Fibroblast of lung (primary cell): ENCODE measurements around the gene SST. TPM values are rescaled to one million over a fixed set of nuclear protein-coding genes. Genes with fewer than 3 reads are reported as not detected.

Source experiments
- DNase-seq, 2 donors: peaks; one replicate each; pipeline versions ENCODE4 v3.0.0 to v3.0.0-alpha.2; 2010; ENCODE audit warnings: low read depth in 2 of 2
- H2AFZ ChIP-seq: 2 replicates; pipeline ENCODE4 v1.5.1; 2012; ENCODE audit warnings: low read length, control low read depth, inconsistent platforms
- H3K27ac ChIP-seq: 2 replicates; pipeline ENCODE4 v1.5.1; 2011; ENCODE audit warnings: low read length, control low read depth; ENCODE audit not compliant: insufficient read depth
- H3K27me3 ChIP-seq: 2 replicates; pipeline ENCODE4 v1.5.1; 2011; ENCODE audit warnings: mild to moderate bottlenecking, low read length; ENCODE audit not compliant: control insufficient read depth, insufficient read depth
- H3K36me3 ChIP-seq: 2 replicates; pipeline ENCODE4 v1.5.1; 2011; ENCODE audit warnings: low read length; ENCODE audit not compliant: control insufficient read depth, insufficient read depth
- H3K4me1 ChIP-seq: 2 replicates; pipeline ENCODE4 v1.5.1; 2011; ENCODE audit warnings: low read length; ENCODE audit not compliant: control insufficient read depth, insufficient read depth; ENCODE audit errors: extremely low read depth
- H3K4me2 ChIP-seq: 2 replicates; pipeline ENCODE4 v1.5.1; 2011; ENCODE audit warnings: low read length, control low read depth; ENCODE audit not compliant: insufficient read depth; ENCODE audit errors: extremely low read depth
- H3K4me3 ChIP-seq, 4 experiments: fragments of 200-600 bp in 1 of 4; sonication (generic) in 1 of 4; replicated peaks in 1 of 4; 2 replicates each; pipeline ENCODE4 v1.5.1; 2011 to 2016; ENCODE audit warnings: low read length in 4 of 4, low read depth in 3 of 4, mild to moderate bottlenecking in 3 of 4, control low read depth in 2 of 4, inconsistent platforms in 1 of 4, mixed read lengths in 1 of 4; ENCODE audit not compliant: insufficient read depth in 1 of 4; ENCODE audit errors: control extremely low read depth in 1 of 4
- H3K79me2 ChIP-seq: 2 replicates; pipeline ENCODE4 v1.5.1; 2012; ENCODE audit warnings: mild to moderate bottlenecking, low read length, inconsistent platforms; ENCODE audit not compliant: control insufficient read depth, insufficient read depth
- H3K9ac ChIP-seq: 2 replicates; pipeline ENCODE4 v1.5.1; 2011; ENCODE audit warnings: mild to moderate bottlenecking, low read length, control low read depth; ENCODE audit not compliant: insufficient read depth
- H3K9me3 ChIP-seq: 2 replicates; pipeline ENCODE4 v1.5.1; 2012; ENCODE audit warnings: low read depth, low read length; ENCODE audit not compliant: control insufficient read depth, insufficient read depth
- H4K20me1 ChIP-seq: 2 replicates; pipeline ENCODE4 v1.5.1; 2011; ENCODE audit warnings: low read length; ENCODE audit not compliant: control insufficient read depth, insufficient read depth; ENCODE audit errors: extremely low read depth
- CTCF ChIP-seq, 2 donors: IDR thresholded peaks in 1 of 2; conservative IDR thresholded peaks in 1 of 2; 1 replicate in 1 of 2; 2 replicates in 1 of 2; pipeline ENCODE4 v1.5.1; 2011 to 2012; ENCODE audit warnings: low read length in 2 of 2, control low read depth in 1 of 2, inconsistent platforms in 1 of 2, low read depth in 1 of 2, mild to moderate bottlenecking in 1 of 2
- EZH2 ChIP-seq: IDR thresholded peaks from 2 replicates; pipeline ENCODE4 v1.5.1; 2012; ENCODE audit warnings: low read length, control low read depth, mild to moderate bottlenecking; ENCODE audit errors: missing control alignments
- polyA plus RNA-seq, 2 donors: library from polyadenylated mRNA; depleted of rRNA in 1 of 2; stranded (reverse) in 1 of 2; unstranded in 1 of 2; fragments of >200 nt; gene quantifications; 2 replicates each; pipeline ENCODE4 v1.2.1, GENCODE V29; 2011 to 2012; ENCODE audit warnings: missing spikeins in 1 of 2
- total RNA-seq: library from RNA; depleted of rRNA; stranded (reverse); fragments of >200 nt; gene quantifications from 2 replicates; pipeline ENCODE4 v1.2.1, GENCODE V29; 2014

The SST gene
- total and polyA plus RNA-seq, 2 donors (not counting 1 experiment from before 2014, with no cell fraction given) = not detected

DNA sequence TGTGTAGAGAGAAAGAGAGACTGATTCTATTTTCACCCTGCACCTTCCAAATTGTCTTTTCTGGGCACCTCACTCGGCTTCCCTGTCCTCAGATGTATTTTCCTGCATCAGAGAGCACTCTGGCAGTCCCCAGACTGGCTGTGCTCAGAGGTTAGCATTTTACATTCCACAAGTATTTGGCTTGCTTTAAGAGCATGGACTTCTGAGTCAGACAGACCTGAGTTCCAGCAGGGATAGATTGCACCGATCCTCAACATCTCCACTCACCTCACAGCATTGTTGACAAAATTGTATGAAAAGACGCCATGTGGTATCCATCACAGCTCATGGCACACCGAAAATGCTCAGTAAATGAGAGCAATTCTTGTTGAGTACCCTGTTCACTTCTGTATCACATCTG, 45.6 kb downstream of the SST start:
- Histone ChIP-seq H3K9ac (no peak overlapping the region), H3K79me2 (no peaks in the 10 kb centered on the region), H3K4me3 (no peak overlapping the region), H3K36me3 (no peaks in the 10 kb centered on the region), H4K20me1 (no peaks in the 10 kb centered on the region), H3K27me3 (peaks cover 2% of the 10 kb centered on the region), H2AFZ (no peak overlapping the region), H3K27ac (no peak overlapping the region), H3K9me3 (no peaks in the 10 kb centered on the region), H3K4me1 (no peaks in the 10 kb centered on the region), H3K4me2 (no peak overlapping the region)
- peak in 1 of 2 donors; percentile 13 for DNase-seq
- TF ChIP-seq EZH2 = no peak
- TF ChIP-seq CTCF (conservative IDR thresholded peaks at IDR 0.05 in 1 of 2, IDR thresholded peaks at IDR 0.05 in 1 of 2; ENCODE audit: low read depth in 1 of 2, low read length in 2 of 2) = no peak

DNA sequence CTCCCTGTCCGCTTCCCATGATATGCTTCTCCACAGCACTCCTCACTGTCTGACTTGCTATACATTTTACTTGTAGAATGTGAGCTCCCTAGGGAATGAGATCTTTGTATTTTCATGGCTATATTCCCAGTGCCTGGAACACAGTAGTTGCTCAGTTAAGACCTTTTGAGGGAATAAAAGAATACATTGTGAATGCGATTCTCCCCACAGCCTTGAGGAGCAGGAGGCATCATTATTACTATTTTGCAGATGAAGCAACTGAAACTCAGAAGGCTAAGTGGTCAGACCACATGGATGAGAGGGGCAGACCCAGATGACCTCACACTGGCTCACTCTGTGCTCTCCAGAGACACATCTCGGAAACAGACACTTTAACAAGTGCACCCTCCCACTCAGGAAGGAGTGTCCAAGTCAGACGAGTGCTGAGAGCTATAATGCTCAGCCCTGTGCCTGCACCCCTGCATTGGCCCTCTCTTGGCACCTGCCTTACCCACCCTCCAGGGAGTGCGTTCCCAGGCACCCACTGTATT, 46.8 kb downstream of the SST start:
- TF ChIP-seq CTCF (conservative IDR thresholded peaks at IDR 0.05 in 1 of 2, IDR thresholded peaks at IDR 0.05 in 1 of 2; ENCODE audit: low read depth in 1 of 2, low read length in 2 of 2) (no peak), EZH2 (no peak)
- no peaks in the 10 kb centered on the region for H3K4me1 ChIP-seq
- H3K9me3 ChIP-seq = no peaks in the 10 kb centered on the region
- H3K9ac ChIP-seq = no peak overlapping the region
- no peaks in the 10 kb centered on the region for H3K79me2 ChIP-seq
- H3K27ac ChIP-seq = no peak overlapping the region
- no peak overlapping the region for H3K4me3 ChIP-seq
- H3K4me2 ChIP-seq = no peak overlapping the region
- no peaks in the 10 kb centered on the region for H4K20me1 ChIP-seq
- peaks cover 2% of the 10 kb centered on the region for H3K27me3 ChIP-seq
- no peaks in the 10 kb centered on the region for H3K36me3 ChIP-seq
- no peak overlapping the region for H2AFZ ChIP-seq
- DNase-seq = no peak

DNA sequence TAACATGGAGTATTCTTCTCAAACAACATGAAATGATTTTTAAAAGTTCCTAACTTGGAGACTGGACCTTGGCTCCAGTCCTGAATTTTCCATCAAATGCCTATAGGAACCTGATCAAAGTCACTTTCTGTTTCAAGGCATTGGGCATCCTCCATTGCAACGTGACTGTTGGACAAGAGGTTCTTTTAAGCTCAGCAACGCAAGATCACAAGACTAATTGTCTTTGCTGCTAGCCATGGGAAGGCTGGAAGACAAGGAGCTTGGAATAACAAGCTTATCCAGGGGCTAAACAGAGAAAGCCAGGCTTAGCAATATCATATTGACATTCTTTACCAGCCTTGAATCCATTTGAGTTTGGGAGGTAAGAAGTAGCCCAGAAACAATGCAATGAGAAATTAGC, 48.3 kb downstream of the SST start:
- Histone ChIP-seq H3K27me3 (peaks cover 2% of the 10 kb centered on the region), H3K36me3 (no peaks in the 10 kb centered on the region), H4K20me1 (no peaks in the 10 kb centered on the region), H3K4me1 (no peaks in the 10 kb centered on the region), H3K9me3 (no peaks in the 10 kb centered on the region), H2AFZ (no peak overlapping the region), H3K9ac (no peak overlapping the region), H3K4me3 (no peak overlapping the region), H3K79me2 (no peaks in the 10 kb centered on the region), H3K4me2 (no peak overlapping the region), H3K27ac (no peak overlapping the region)
- no peak for DNase-seq
- no peak for TF ChIP-seq EZH2
- no peak for TF ChIP-seq CTCF (conservative IDR thresholded peaks at IDR 0.05 in 1 of 2, IDR thresholded peaks at IDR 0.05 in 1 of 2; ENCODE audit: low read depth in 1 of 2, low read length in 2 of 2)
